Liver (tissue), 9 donors: ENCODE measurements around the gene VRTN. TPM values are rescaled to one million over a fixed set of nuclear protein-coding genes. Genes with fewer than 3 reads are reported as not detected.

ENCODE experiments used
- DNase-seq: peaks from one replicate; pipeline ENCODE4 v3.0.0-alpha.2; 2017; ENCODE audit warnings: low spot score
- H3K27ac ChIP-seq, 2 donors: one replicate each; pipeline ENCODE4 v1.7.0; 2013; ENCODE audit warnings: inconsistent platforms in 2 of 2, low read length in 2 of 2, control low read depth in 1 of 2, low read depth in 1 of 2, mild to moderate bottlenecking in 1 of 2
- H3K27me3 ChIP-seq, 4 donors: one replicate each; pipeline versions ENCODE4 v1.6.1 to v1.7.0; 2013; ENCODE audit warnings: low read length in 3 of 4, inconsistent platforms in 1 of 4, mild to moderate bottlenecking in 1 of 4, moderate library complexity in 1 of 4; ENCODE audit not compliant: control insufficient read depth in 4 of 4, insufficient read depth in 4 of 4
- H3K36me3 ChIP-seq, 4 donors: one replicate each; pipeline versions ENCODE4 v1.6.1 to v1.7.0; 2013; ENCODE audit warnings: low read length in 3 of 4, mild to moderate bottlenecking in 3 of 4, low read depth in 1 of 4, moderate library complexity in 1 of 4; ENCODE audit not compliant: control insufficient read depth in 4 of 4, insufficient read depth in 3 of 4
- H3K4me1 ChIP-seq, 4 donors: one replicate each; pipeline versions ENCODE4 v1.6.1 to v1.7.0; 2013; ENCODE audit warnings: low read length in 3 of 4, mild to moderate bottlenecking in 3 of 4, moderate library complexity in 1 of 4; ENCODE audit not compliant: control insufficient read depth in 4 of 4, insufficient read depth in 4 of 4
- H3K4me3 ChIP-seq, 3 donors: one replicate each; pipeline versions ENCODE4 v1.6.1 to v1.7.0; 2013; ENCODE audit warnings: low read length in 3 of 3, control low read depth in 1 of 3, low read depth in 1 of 3, mild to moderate bottlenecking in 1 of 3
- H3K9ac ChIP-seq, 2 donors: one replicate each; pipeline ENCODE4 v1.7.0; 2013; ENCODE audit warnings: low read length in 2 of 2, mild to moderate bottlenecking in 2 of 2, moderate library complexity in 2 of 2, control low read depth in 1 of 2, low read depth in 1 of 2
- H3K9me3 ChIP-seq, 4 donors: one replicate each; pipeline versions ENCODE4 v1.6.1 to v1.7.0; 2013; ENCODE audit warnings: low read length in 3 of 4; ENCODE audit not compliant: control insufficient read depth in 4 of 4
- ATF3 ChIP-seq: IDR thresholded peaks from 2 replicates; pipeline ENCODE4 v1.6.1; 2016; ENCODE audit warnings: antibody characterized with exemption
- CTCF ChIP-seq: fragments of 150-350 bp; IDR thresholded peaks from 2 replicates; pipeline ENCODE4 v1.5.1; 2017; ENCODE audit warnings: improper control_type of control experiment, low read depth, low read length; ENCODE audit not compliant: missing input control
- EGR1 ChIP-seq, 2 donors: IDR thresholded peaks; 2 replicates each; pipeline ENCODE4 v1.6.1; 2016 to 2018; ENCODE audit warnings: antibody characterized with exemption in 2 of 2, low read depth in 2 of 2
- FOXA2 ChIP-seq: IDR thresholded peaks from 2 replicates; pipeline ENCODE4 v1.6.1; 2016; ENCODE audit warnings: antibody characterized with exemption
- GABPA ChIP-seq, 2 donors: IDR thresholded peaks in 1 of 2; conservative IDR thresholded peaks in 1 of 2; 2 replicates each; pipeline ENCODE4 v1.6.1; 2016; ENCODE audit warnings: antibody characterized with exemption in 2 of 2, mild to moderate bottlenecking in 1 of 2, moderate library complexity in 1 of 2
- HNF4A ChIP-seq, 2 donors: conservative IDR thresholded peaks; 2 replicates each; pipeline ENCODE4 v1.6.1; 2016; ENCODE audit warnings: antibody characterized with exemption in 2 of 2, mild to moderate bottlenecking in 2 of 2
- HNF4G ChIP-seq: IDR thresholded peaks from 2 replicates; pipeline ENCODE4 v1.6.1; 2016; ENCODE audit warnings: antibody characterized with exemption
- MAX ChIP-seq: IDR thresholded peaks from 2 replicates; pipeline ENCODE4 v1.6.1; 2016; ENCODE audit warnings: antibody characterized with exemption
- NR2F2 ChIP-seq: IDR thresholded peaks from 2 replicates; pipeline ENCODE4 v1.6.1; 2016; ENCODE audit warnings: antibody characterized with exemption
- RAD21 ChIP-seq, 2 donors: IDR thresholded peaks; 2 replicates each; pipeline ENCODE4 v1.6.1; 2016; ENCODE audit warnings: antibody characterized with exemption in 2 of 2, mild to moderate bottlenecking in 2 of 2
- REST ChIP-seq: IDR thresholded peaks from 2 replicates; pipeline ENCODE4 v1.6.1; 2016; ENCODE audit warnings: antibody characterized with exemption, mild to moderate bottlenecking
- SP1 ChIP-seq: IDR thresholded peaks from 2 replicates; pipeline ENCODE4 v1.6.1; 2018; ENCODE audit warnings: antibody characterized with exemption, mild to moderate bottlenecking
- YY1 ChIP-seq: IDR thresholded peaks from 2 replicates; pipeline ENCODE4 v1.6.1; 2016; ENCODE audit warnings: antibody characterized with exemption, mild to moderate bottlenecking
- ZBTB33 ChIP-seq: IDR thresholded peaks from 2 replicates; pipeline ENCODE4 v1.6.1; 2016; ENCODE audit warnings: antibody characterized with exemption
- WGBS: extraction: QIAGEN DNeasy Blood & Tissue Kit; methylation state at CpG from one replicate; pipeline ENCODE4 v1.1.7; 2013; 5-methylcytosine and 5-hydroxymethylcytosine counted together
- polyA plus RNA-seq, 2 donors: library from polyadenylated mRNA; stranded (reverse) in 1 of 2; unstranded in 1 of 2; fragments of 200-250 nt in 1 of 2; fragments of >200 nt in 1 of 2; fragmentation: Nextera tagmentation in 1 of 2; extraction: Ambion mirVana in 1 of 2; gene quantifications; one replicate each; pipeline versions ENCODE4 v1.2.1 to v1.2.3, GENCODE V29; 2013 to 2015
- total RNA-seq, 2 donors: library from RNA; depleted of rRNA; stranded (reverse); fragments of >200 nt; gene quantifications; one replicate each; pipeline ENCODE4 v1.2.3, GENCODE V29; 2014
- donor health status: healthy.
- donor health status: healthy.
- donor health status: healthy.
- donor health status: healthy.
- donor health status: healthy.

The VRTN gene
- total and polyA plus RNA-seq, 4 donors, result not detected

GRCh38 chr14:74346341-74346740 is 1.9 kb upstream of the VRTN start:
- WGBS, result 81% methylated on average over 2 of the region's 2 CpGs
- TF ChIP-seq GABPA (IDR thresholded peaks at IDR 0.05 in 1 of 2, conservative IDR thresholded peaks at IDR 0.05 in 1 of 2), result no peak
- Histone ChIP-seq H3K9me3 (no peaks in the 10 kb centered on the region), H3K27me3 (no peaks in the 10 kb centered on the region), H3K27ac (no peak overlapping the region), H3K36me3 (no peaks in the 10 kb centered on the region), H3K9ac (no peak overlapping the region), H3K4me1 (no peaks in the 10 kb centered on the region), H3K4me3 (no peak overlapping the region)
- DNase-seq, result no peak

GRCh38 chr14:74347097-74347794 is 1.0 kb upstream of the VRTN start:
- no peak for DNase-seq
- no peak overlapping the region for H3K27ac ChIP-seq
- no peaks in the 10 kb centered on the region for H3K9me3 ChIP-seq
- TF ChIP-seq ATF3 (no peak), ZBTB33 (no peak)
- H3K4me1 ChIP-seq, result no peaks in the 10 kb centered on the region
- H3K27me3 ChIP-seq, result no peaks in the 10 kb centered on the region
- H3K4me3 ChIP-seq, result no peak overlapping the region
- WGBS, result 81% methylated on average over 7 of the region's 7 CpGs
- no peaks in the 10 kb centered on the region for H3K36me3 ChIP-seq
- no peak overlapping the region for H3K9ac ChIP-seq

- Histone ChIP-seq H3K4me1 (no peaks in the 10 kb centered on the region), H3K9ac (no peak overlapping the region), H3K27ac (no peak overlapping the region), H3K27me3 (no peaks in the 10 kb centered on the region), H3K4me3 (no peak overlapping the region), H3K9me3 (no peaks in the 10 kb centered on the region), H3K36me3 (no peaks in the 10 kb centered on the region)
- TF ChIP-seq EGR1 (IDR thresholded peaks at IDR 0.05; ENCODE audit: low read depth in 2 of 2) (no peak), FOXA2 (no peak), REST (no peak), ATF3 (no peak), GABPA (IDR thresholded peaks at IDR 0.05 in 1 of 2, conservative IDR thresholded peaks at IDR 0.05 in 1 of 2) (no peak), MAX (no peak), HNF4A (conservative IDR thresholded peaks at IDR 0.05) (no peak), SP1 (no peak), YY1 (no peak), NR2F2 (no peak), RAD21 (IDR thresholded peaks at IDR 0.05) (no peak), ZBTB33 (no peak), HNF4G (no peak), CTCF (no peak)
- no peak for DNase-seq
- 65% methylated on average over 1 of the region's 1 CpG for WGBS
Measured at GRCh38 chr14:74347795-74348100, 523 bp upstream of the VRTN start.
